SK-N-MC (cell line): ENCODE measurements around the gene RIMS1.
A peak's percentile ranks its signal among the peaks of the same experiment; 100 is the strongest.

Experiments used
- DNase-seq: peaks from one replicate; pipeline ENCODE4 v3.0.0-alpha.2; 2011; ENCODE audit warnings: low read depth, low spot score
- H3K27ac ChIP-seq: fragments of 200-600 bp; sonication (generic); 2 replicates; pipeline ENCODE4 v1.5.1; 2016; ENCODE audit warnings: mixed run types
- H3K36me3 ChIP-seq: fragments of 200-600 bp; sonication (generic); 2 replicates; pipeline ENCODE4 v1.6.1; 2017; ENCODE audit warnings: antibody characterized with exemption, low read length, mixed read lengths; ENCODE audit not compliant: insufficient read depth
- H3K4me3 ChIP-seq: fragments of 200-600 bp; sonication (generic); 2 replicates; pipeline ENCODE4 v1.5.1; 2016
- H3K9ac ChIP-seq: fragments of 200-600 bp; sonication (generic); 2 replicates; pipeline ENCODE4 v1.8.0; 2017; ENCODE audit warnings: mixed run types, mixed read lengths; ENCODE audit not compliant: insufficient read length
- H3K9me3 ChIP-seq: fragments of 200-600 bp; sonication (generic); 2 replicates; pipeline ENCODE4 v1.6.1; 2017; ENCODE audit warnings: low read depth, mild to moderate bottlenecking, antibody characterized with exemption, low read length, moderate library complexity, mixed read lengths
- EZH2 ChIP-seq: fragments of 200-600 bp; sonication (generic); IDR thresholded peaks from one replicate; pipeline ENCODE4 v1.6.1; 2017; ENCODE audit warnings: antibody characterized with exemption
- FOXP2 ChIP-seq: optimal IDR thresholded peaks from 2 replicates; pipeline ENCODE3; 2011; ENCODE audit warnings: mild to moderate bottlenecking, moderate library complexity; ENCODE audit not compliant: insufficient read depth; ENCODE audit errors: extremely low read length, control extremely low read depth
- POLR2AphosphoS5 ChIP-seq: IDR thresholded peaks from 2 replicates; pipeline ENCODE4 v1.6.1; 2012; ENCODE audit warnings: mild to moderate bottlenecking, low read depth, low read length, borderline replicate concordance

Gene RIMS1

GRCh38 chr6:72084992-72085569, 198.7 kb downstream of the RIMS1 start:
- Histone ChIP-seq H3K27ac (peak overlapping the region; percentile 23; the same call in 1 of the 2 replicates), H3K9me3 (no peaks in the 10 kb centered on the region), H3K36me3 (no peaks in the 10 kb centered on the region), H3K4me3 (peak overlapping the region; percentile 40; the same call in 1 of the 2 replicates), H3K9ac (no peak overlapping the region)
- peak; percentile 48 for DNase-seq
- no peak for TF ChIP-seq POLR2AphosphoS5
- TF ChIP-seq EZH2: no peak
- no peak for TF ChIP-seq FOXP2

- Histone ChIP-seq H3K4me3 (0 out of 2 replicates have a peak overlapping the region, but pooled peaks have one; percentile 30), H3K9ac (no peak overlapping the region), H3K27ac (peak overlapping the region; percentile 98), H3K9me3 (no peaks in the 10 kb centered on the region; the same call in 1 of the 2 replicates), H3K36me3 (no peaks in the 10 kb centered on the region)
- peak; percentile 35 for DNase-seq
- TF ChIP-seq FOXP2 (no peak), EZH2 (no peak), POLR2AphosphoS5 (no peak)
Observed at GRCh38 chr6:72094506-72094905, 208.2 kb downstream of the RIMS1 start.

DNA sequence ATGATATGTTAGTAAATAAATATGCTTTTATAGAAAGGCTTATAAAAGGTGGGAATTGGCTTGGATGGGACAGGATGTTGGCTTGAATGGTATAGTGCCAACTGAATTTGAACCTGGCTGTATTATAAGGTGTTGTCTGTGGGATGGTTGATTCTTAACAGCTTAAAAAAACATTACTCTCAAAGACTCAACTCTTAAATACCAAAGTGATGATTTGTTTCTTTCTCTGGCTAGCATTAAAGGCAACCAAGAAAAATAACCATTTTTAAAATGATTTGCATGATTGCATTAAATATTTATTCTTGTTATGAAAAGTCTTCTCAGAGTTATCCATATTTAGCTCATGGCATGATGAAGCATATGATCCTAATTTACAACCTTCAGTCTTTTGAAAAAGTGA, 216.2 kb downstream of the RIMS1 start:
- Histone ChIP-seq H3K27ac (peak overlapping the region; percentile 22), H3K9ac (no peak overlapping the region), H3K9me3 (no peaks in the 10 kb centered on the region), H3K36me3 (no peaks in the 10 kb centered on the region), H3K4me3 (no peak overlapping the region)
- DNase-seq: no peak
- no peak for TF ChIP-seq FOXP2
- no peak for TF ChIP-seq POLR2AphosphoS5
- no peak for TF ChIP-seq EZH2

- no peak overlapping the region for H3K4me3 ChIP-seq
- no peaks in the 10 kb centered on the region for H3K36me3 ChIP-seq
- no peaks in the 10 kb centered on the region for H3K9me3 ChIP-seq
- H3K27ac ChIP-seq: no peak overlapping the region
- no peak for DNase-seq
- no peak overlapping the region for H3K9ac ChIP-seq
- no peak for TF ChIP-seq EZH2
- no peak for TF ChIP-seq FOXP2
- TF ChIP-seq POLR2AphosphoS5: no peak
Observed at GRCh38 chr6:72111611-72112010, 225.3 kb downstream of the RIMS1 start.

- no peaks in the 10 kb centered on the region for H3K9me3 ChIP-seq
- no peaks in the 10 kb centered on the region for H3K36me3 ChIP-seq
- no peak overlapping the region for H3K4me3 ChIP-seq
- TF ChIP-seq EZH2 (no peak), FOXP2 (no peak), POLR2AphosphoS5 (no peak)
- H3K27ac ChIP-seq: no peak overlapping the region
- no peak for DNase-seq
- H3K9ac ChIP-seq: no peak overlapping the region
Observed at GRCh38 chr6:72130327-72130726, 244.0 kb downstream of the RIMS1 start.

- Histone ChIP-seq H3K27ac (no peak overlapping the region), H3K9me3 (no peaks in the 10 kb centered on the region), H3K4me3 (no peak overlapping the region), H3K36me3 (no peaks in the 10 kb centered on the region), H3K9ac (no peak overlapping the region)
- DNase-seq: no peak
- TF ChIP-seq POLR2AphosphoS5: no peak
- TF ChIP-seq FOXP2: no peak
- TF ChIP-seq EZH2: no peak
Observed at GRCh38 chr6:72132427-72132826, 246.1 kb downstream of the RIMS1 start.

DNA sequence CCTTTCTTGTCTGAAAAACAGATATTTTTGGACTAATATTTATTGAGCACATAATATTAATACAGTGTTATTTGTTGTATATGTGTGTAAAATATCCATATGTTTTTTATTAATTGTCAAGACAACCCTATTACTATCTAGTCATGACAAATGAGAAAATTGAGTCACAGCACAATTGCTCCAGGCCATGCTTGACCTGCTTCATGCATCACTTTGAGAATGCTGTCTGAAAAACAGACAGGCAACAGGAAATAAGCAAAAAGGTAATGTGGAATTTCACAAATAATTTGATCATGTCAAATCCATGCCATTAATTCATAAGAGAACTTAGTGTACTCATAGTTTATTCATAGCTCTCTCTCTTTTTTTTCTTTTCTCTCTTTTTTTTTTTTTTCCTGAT, 246.5 kb downstream of the RIMS1 start:
- no peak for TF ChIP-seq EZH2
- no peak for TF ChIP-seq POLR2AphosphoS5
- no peak for TF ChIP-seq FOXP2
- Histone ChIP-seq H3K36me3 (no peaks in the 10 kb centered on the region), H3K9ac (no peak overlapping the region), H3K4me3 (no peak overlapping the region), H3K27ac (no peak overlapping the region), H3K9me3 (no peaks in the 10 kb centered on the region)
- no peak for DNase-seq

GRCh38 chr6:72133324-72133723, 247.0 kb downstream of the RIMS1 start:
- TF ChIP-seq POLR2AphosphoS5 (no peak), EZH2 (no peak), FOXP2 (no peak)
- H3K36me3 ChIP-seq: no peaks in the 10 kb centered on the region

DNA sequence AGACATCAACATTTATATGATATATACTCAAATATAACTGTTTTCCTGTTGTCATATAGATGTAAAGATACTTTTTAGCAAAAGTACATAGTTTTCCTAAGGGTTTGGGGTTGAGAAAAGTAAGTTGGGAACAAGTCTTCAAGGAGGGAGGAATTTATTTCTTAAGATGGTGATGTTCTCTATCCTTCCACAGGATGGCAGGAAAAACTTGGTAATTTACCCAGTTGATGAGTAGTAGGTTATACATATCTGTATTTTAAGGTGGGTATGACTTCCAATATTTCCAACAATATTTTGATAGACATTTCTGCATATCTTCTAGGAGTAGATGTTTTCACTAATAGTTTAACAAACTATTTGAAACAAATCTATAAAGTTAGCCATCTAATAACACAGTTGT, 254.4 kb downstream of the RIMS1 start:
- peak; percentile 32 for DNase-seq
- Histone ChIP-seq H3K9me3 (no peaks in the 10 kb centered on the region; the same call in 1 of the 2 replicates), H3K4me3 (no peak overlapping the region), H3K9ac (no peak overlapping the region), H3K27ac (no peak overlapping the region), H3K36me3 (no peaks in the 10 kb centered on the region)
- TF ChIP-seq FOXP2 (no peak), EZH2 (no peak), POLR2AphosphoS5 (no peak)

More at GRCh38 chr6:72133324-72133723, 247.0 kb downstream of the RIMS1 start:
- H3K27ac ChIP-seq: no peak overlapping the region
- H3K9ac ChIP-seq: no peak overlapping the region
- no peak for DNase-seq
- H3K4me3 ChIP-seq: no peak overlapping the region
- no peaks in the 10 kb centered on the region for H3K9me3 ChIP-seq
